ENCODE results near the gene CSDE1. TPM values are rescaled to one million over a fixed set of nuclear protein-coding genes. Genes with fewer than 3 reads are reported as not detected.
A peak's percentile ranks its signal among the peaks of the same experiment; 100 is the strongest.

The CSDE1 gene
- total RNA-seq, 1 donor: 670 TPM

- H3K4me3 ChIP-seq (ENCODE audit: low read depth, low read length): no peak overlapping the region
- no peak for DNase-seq (ENCODE audit: low read depth)
- no peak for TF ChIP-seq CTCF (IDR thresholded peaks at IDR 0.05; ENCODE audit: insufficient read depth, low read length)
These were observed 81.7 kb downstream of the CSDE1 start for GRCh38 chr1:114676115-114676514.

- no peak overlapping the region for H3K4me3 ChIP-seq (ENCODE audit: low read depth, low read length)
- DNase-seq (ENCODE audit: low read depth): no peak
- no peak for TF ChIP-seq CTCF (IDR thresholded peaks at IDR 0.05; ENCODE audit: insufficient read depth, low read length)
These were observed 85.9 kb downstream of the CSDE1 start for GRCh38 chr1:114671939-114672275.

GRCh38 chr1:114671011-114671938, 86.5 kb downstream of the CSDE1 start:
- H3K4me3 ChIP-seq (ENCODE audit: low read depth, low read length): no peak overlapping the region
- peak; percentile 43 for TF ChIP-seq CTCF (IDR thresholded peaks at IDR 0.05; ENCODE audit: insufficient read depth, low read length)
- DNase-seq (ENCODE audit: low read depth): peak; percentile 44

GRCh38 chr1:114670083-114671010, 87.4 kb downstream of the CSDE1 start:
- peak overlapping the region; percentile 74 for H3K4me3 ChIP-seq (ENCODE audit: low read depth, low read length)
- peak; percentile 81 for DNase-seq (ENCODE audit: low read depth)
- peak; percentile 23 for TF ChIP-seq CTCF (IDR thresholded peaks at IDR 0.05; ENCODE audit: insufficient read depth, low read length)

GRCh38 chr1:114669562-114670082, 88.2 kb downstream of the CSDE1 start, which contains the start of gene DENND2C:
Gene DENND2C, minus strand, starts transcription at chr1:114670049. Its CDS starts 44,065 bp downstream, at chr1:114625984.
- DNase-seq (ENCODE audit: low read depth): no peak
- TF ChIP-seq CTCF (IDR thresholded peaks at IDR 0.05; ENCODE audit: insufficient read depth, low read length): no peak
- H3K4me3 ChIP-seq (ENCODE audit: low read depth, low read length): peak within 1 kb of the TSS; percentile 74

- peak; percentile 58 for DNase-seq (ENCODE audit: low read depth)
- peak overlapping the region; percentile 74 for H3K4me3 ChIP-seq (ENCODE audit: low read depth, low read length)
- TF ChIP-seq CTCF (IDR thresholded peaks at IDR 0.05; ENCODE audit: insufficient read depth, low read length): no peak
These were observed 88.8 kb downstream of the CSDE1 start for GRCh38 chr1:114668784-114669561.
